Adrenal gland (tissue), 12 donors: ENCODE results near the gene FCN3. TPM values are rescaled to one million over a fixed set of nuclear protein-coding genes. Genes with fewer than 3 reads are reported as not detected.
A peak's percentile ranks its signal among the peaks of the same experiment; 100 is the strongest.

ENCODE experiments used
- DNase-seq, 7 donors: peaks; one replicate each; pipeline ENCODE4 v3.0.0-alpha.2; 2019 to 2020
- H3K27ac ChIP-seq, 5 donors: fragments of 200-600 bp; sonication (generic) in 4 of 5; 1 replicate in 3 of 5; 2 replicates in 2 of 5; pipeline versions ENCODE4 v1.5.1 to v1.8.0; 2016 to 2020; ENCODE audit warnings: mild to moderate bottlenecking in 1 of 5
- H3K27me3 ChIP-seq: fragments of 200-600 bp; 2 replicates; pipeline ENCODE4 v1.8.0; 2021
- H3K36me3 ChIP-seq, 2 donors: fragments of 200-600 bp; replicated peaks in 1 of 2; 1 replicate in 1 of 2; 2 replicates in 1 of 2; pipeline versions ENCODE4 v1.5.1 to v1.8.0; 2018 to 2022
- H3K4me1 ChIP-seq, 2 donors: fragments of 200-600 bp; replicated peaks in 1 of 2; 1 replicate in 1 of 2; 2 replicates in 1 of 2; pipeline versions ENCODE4 v1.5.1 to v1.8.0; 2018 to 2021
- H3K4me3 ChIP-seq, 4 donors: fragments of 200-600 bp; sonication (generic) in 3 of 4; one replicate each; pipeline ENCODE4 v1.5.1; 2016 to 2018
- H3K9me3 ChIP-seq, 3 donors: fragments of 200-600 bp; sonication (generic) in 1 of 3; replicated peaks in 1 of 3; 1 replicate in 2 of 3; 2 replicates in 1 of 3; pipeline versions ENCODE4 v1.5.1 to v1.8.0; 2016 to 2021
- CTCF ChIP-seq, 6 experiments: fragments of 450-650 bp in 4 of 6; fragments of 200-600 bp in 2 of 6; sonication (generic) in 1 of 6; IDR thresholded peaks; 1 replicate in 5 of 6; 2 replicates in 1 of 6; pipeline versions ENCODE4 v1.5.1 to v1.8.0; 2016 to 2021; ENCODE audit warnings: antibody characterized with exemption in 6 of 6, mild to moderate bottlenecking in 2 of 6, moderate library complexity in 1 of 6
- POLR2A ChIP-seq, 2 donors: fragments of 450-650 bp; IDR thresholded peaks; one replicate each; pipeline ENCODE4 v1.6.1; 2017; ENCODE audit warnings: antibody characterized with exemption in 2 of 2, mild to moderate bottlenecking in 2 of 2, moderate library complexity in 1 of 2
- WGBS, 4 donors: extraction: QIAGEN DNeasy Blood & Tissue Kit in 2 of 4; methylation state at CpG; one replicate each; pipeline versions ENCODE4 v1.1.5 to v1.1.7; 2013 to 2017; 5-methylcytosine and 5-hydroxymethylcytosine counted together
- intact Hi-C, 2 donors: fragments of 100-400 bp; cut with DNase I; formaldehyde crosslinking; loops; one replicate each; pipeline versions ENCODE4 v1.14.1 to v1.15.0; 2022 to 2023
- polyA plus RNA-seq, 3 donors: library from polyadenylated mRNA; stranded (reverse); fragments of 200-250 nt in 2 of 3; fragments of 350-450 nt in 1 of 3; fragmentation: Illumina TruSeq in 1 of 3; extraction: RNeasy Lipid Tissue Mini Kit (QIAGEN cat#74804) in 1 of 3; gene quantifications; one replicate each; pipeline ENCODE4 v1.2.3, GENCODE V29; 2013 to 2014
- total RNA-seq, 9 donors: library from RNA; depleted of rRNA in 4 of 9; stranded (reverse); fragments of >200 nt in 4 of 9; fragments of 120-200 nt in 1 of 9; fragmentation: NEBNext Ultra II Directional in 1 of 9; extraction: Animal tissue kit (Norgen Biotek cat#: 25700) in 1 of 9; gene quantifications; one replicate each; pipeline versions ENCODE4 v1.1.0 to v1.2.4, GENCODE V29; 2013 to 2023
- donor health status: healthy with polysubstance abuse.
- donor health status: Bipolar disorder and iron deficiency.
- donor health status: DM: yes; HTN: yes; CAD: no.
- donor health status: DM: no; HTN: no; CAD: no.
- donor health status: DM: no; HTN: no; CAD: no.
- donor health status: DM: yes; HTN: yes; CAD: no.

FCN3 gene
- total and polyA plus RNA-seq, 12 donors: 6.3 to 83.3 (median 32.0) TPM

GRCh38 chr1:27363766-27364695 is 10.6 kb downstream of the FCN3 start:
- H3K36me3 ChIP-seq: peaks cover 0 to 39% of the 10 kb centered on the region in 2 donors
- H3K4me3 ChIP-seq: no peak overlapping the region
- WGBS, 4 donors: 88 to 94% (median 89%) methylated on average over 13 to 26 of the region's 26 CpGs
- no peak for TF ChIP-seq POLR2A (IDR thresholded peaks at IDR 0.05)
- TF ChIP-seq CTCF (IDR thresholded peaks at IDR 0.05): no peak
- peak overlapping the region in 1 of 5 donors; percentile 95 for H3K27ac ChIP-seq
- H3K4me1 ChIP-seq: peaks cover 6 to 19% of the 10 kb centered on the region in 2 donors
- no peaks in the 10 kb centered on the region for H3K9me3 ChIP-seq
- intact Hi-C loops: no loop called here
- no peak for DNase-seq
- no peaks in the 10 kb centered on the region for H3K27me3 ChIP-seq

- H3K4me3 ChIP-seq: no peak overlapping the region
- DNase-seq: no peak
- peaks cover 0 to 57% of the 10 kb centered on the region in 2 donors for H3K36me3 ChIP-seq
- H3K4me1 ChIP-seq: peaks cover 0 to 15% of the 10 kb centered on the region in 2 donors
- TF ChIP-seq CTCF (IDR thresholded peaks at IDR 0.05) (no peak), POLR2A (IDR thresholded peaks at IDR 0.05) (no peak)
- WGBS, 4 donors: 83 to 97% (median 94%) methylated on average over 7 to 8 of the region's 8 CpGs
- H3K27me3 ChIP-seq: no peaks in the 10 kb centered on the region
- no peaks in the 10 kb centered on the region for H3K9me3 ChIP-seq
- intact Hi-C loops: no loop called here
- H3K27ac ChIP-seq: no peak overlapping the region
Observed at GRCh38 chr1:27361553-27361952, 13.1 kb downstream of the FCN3 start.

- Histone ChIP-seq H3K4me1 (peaks cover 0 to 15% of the 10 kb centered on the region in 2 donors), H3K27ac (no peak overlapping the region), H3K27me3 (no peaks in the 10 kb centered on the region), H3K36me3 (peaks cover 0 to 63% of the 10 kb centered on the region in 2 donors), H3K9me3 (no peaks in the 10 kb centered on the region), H3K4me3 (no peak overlapping the region)
- 82 to 100% (median 86%) methylated on average over 5 to 21 of the region's 21 CpGs for WGBS, 4 donors
- no peak for TF ChIP-seq POLR2A (IDR thresholded peaks at IDR 0.05)
- no peak for TF ChIP-seq CTCF (IDR thresholded peaks at IDR 0.05)
- DNase-seq: no peak
- intact Hi-C loops: no loop called here
Observed at GRCh38 chr1:27361044-27361402, 13.6 kb downstream of the FCN3 start.

- H3K27ac ChIP-seq: no peak overlapping the region
- peak overlapping the region in 1 of 4 donors; percentile 37 for H3K4me3 ChIP-seq
- intact Hi-C loops: no loop called here
- peak in 2 of 7 donors; percentile 33 to 36 for DNase-seq
- no peaks in the 10 kb centered on the region for H3K9me3 ChIP-seq
- peaks cover 0 to 69% of the 10 kb centered on the region in 2 donors for H3K36me3 ChIP-seq
- WGBS, 4 donors: 34 to 44% (median 39%) methylated on average over 42 to 71 of the region's 71 CpGs
- no peak for TF ChIP-seq POLR2A (IDR thresholded peaks at IDR 0.05)
- TF ChIP-seq CTCF (IDR thresholded peaks at IDR 0.05): no peak
- peaks cover 0 to 15% of the 10 kb centered on the region in 2 donors for H3K4me1 ChIP-seq
- H3K27me3 ChIP-seq: no peaks in the 10 kb centered on the region
Observed at GRCh38 chr1:27360159-27361043, 14.2 kb downstream of the FCN3 start.
